Transverse colon (tissue), 4 donors: ENCODE data around the gene GGACT. TPM values are rescaled to one million over a fixed set of nuclear protein-coding genes. Genes with fewer than 3 reads are reported as not detected.

Source experiments
- DNase-seq: peaks from one replicate; pipeline ENCODE4 v3.0.0-alpha.2; 2019
- H3K27ac ChIP-seq, 4 donors: fragments of 200-600 bp; sonication (generic); 2 replicates each; pipeline ENCODE4 v1.5.1; 2016 to 2018; ENCODE audit warnings: inconsistent platforms in 4 of 4
- H3K27me3 ChIP-seq: fragments of 200-600 bp; sonication (generic); 2 replicates; pipeline ENCODE4 v1.5.1; 2017; ENCODE audit warnings: inconsistent platforms
- H3K36me3 ChIP-seq, 4 donors: fragments of 200-600 bp; sonication (generic); 2 replicates each; pipeline ENCODE4 v1.5.1; 2017 to 2019; ENCODE audit warnings: inconsistent platforms in 4 of 4
- H3K4me1 ChIP-seq, 4 donors: fragments of 200-600 bp; sonication (generic); 2 replicates each; pipeline ENCODE4 v1.5.1; 2017 to 2020; ENCODE audit warnings: inconsistent platforms in 4 of 4
- H3K4me3 ChIP-seq, 4 donors: fragments of 200-600 bp; sonication (generic); 1 replicate in 1 of 4; 2 replicates in 3 of 4; pipeline versions ENCODE4 v1.5.1 to v1.6.1; 2017 to 2019; ENCODE audit warnings: inconsistent platforms in 4 of 4
- H3K9me3 ChIP-seq, 2 donors: fragments of 200-600 bp; sonication (generic); 2 replicates each; pipeline ENCODE4 v1.5.1; 2017 to 2019; ENCODE audit warnings: inconsistent platforms in 2 of 2
- EP300 ChIP-seq: sonication (generic); formaldehyde crosslinking; IDR thresholded peaks from one replicate; pipeline ENCODE4 v1.6.1; 2017; ENCODE audit warnings: antibody characterized with exemption, low read depth
- POLR2A ChIP-seq: fragments of 450-650 bp; IDR thresholded peaks from one replicate; pipeline ENCODE4 v1.6.1; 2016; ENCODE audit warnings: antibody characterized with exemption, mild to moderate bottlenecking, moderate library complexity
- POLR2AphosphoS5 ChIP-seq, 3 donors: sonication (generic); formaldehyde crosslinking; IDR thresholded peaks; one replicate each; pipeline ENCODE4 v1.6.1; 2016; ENCODE audit warnings: antibody characterized with exemption in 3 of 3
- WGBS, 2 donors: methylation state at CpG; one replicate each; pipeline ENCODE4 v1.1.5; 2018; ENCODE audit warnings: low coverage in 1 of 2; 5-methylcytosine and 5-hydroxymethylcytosine counted together
- in situ Hi-C, 4 donors: fragments of 200-750 bp; cut with MboI; loops; one replicate each; pipeline versions ENCODE4 v1.15.0 to v1.15.1; 2017; ENCODE audit warnings: low sequenced_read_pairs in 3 of 4, low pct_ligation_motif_present in 1 of 4, low pct_unique_long_range_greater_than_20kb in 1 of 4
- intact Hi-C: fragments of 100-400 bp; cut with DNase I; formaldehyde crosslinking; loops from one replicate; pipeline ENCODE4 v1.15.1; 2023; ENCODE audit warnings: low total_unique reads
- total RNA-seq, 4 donors: library from RNA; depleted of rRNA; stranded (reverse); fragments of >200 nt; gene quantifications; one replicate each; pipeline ENCODE4 v1.1.0, GENCODE V29; 2016
- TF ChIP-seq, protein P1 (sequence below), 5 experiments: fragments of 200-600 bp in 3 of 5; fragments of 450-650 bp in 2 of 5; sonication (generic) in 3 of 5; IDR thresholded peaks; 1 replicate in 2 of 5; 2 replicates in 3 of 5; pipeline ENCODE4 v1.5.1; 2016 to 2017; ENCODE audit warnings: antibody characterized with exemption in 5 of 5, inconsistent platforms in 3 of 5, mild to moderate bottlenecking in 2 of 5, moderate library complexity in 1 of 5

The GGACT gene
- total RNA-seq, 4 donors from 2014 or later: 6.4 to 9.2 (median 8.8) TPM; not detected in 1

DNA sequence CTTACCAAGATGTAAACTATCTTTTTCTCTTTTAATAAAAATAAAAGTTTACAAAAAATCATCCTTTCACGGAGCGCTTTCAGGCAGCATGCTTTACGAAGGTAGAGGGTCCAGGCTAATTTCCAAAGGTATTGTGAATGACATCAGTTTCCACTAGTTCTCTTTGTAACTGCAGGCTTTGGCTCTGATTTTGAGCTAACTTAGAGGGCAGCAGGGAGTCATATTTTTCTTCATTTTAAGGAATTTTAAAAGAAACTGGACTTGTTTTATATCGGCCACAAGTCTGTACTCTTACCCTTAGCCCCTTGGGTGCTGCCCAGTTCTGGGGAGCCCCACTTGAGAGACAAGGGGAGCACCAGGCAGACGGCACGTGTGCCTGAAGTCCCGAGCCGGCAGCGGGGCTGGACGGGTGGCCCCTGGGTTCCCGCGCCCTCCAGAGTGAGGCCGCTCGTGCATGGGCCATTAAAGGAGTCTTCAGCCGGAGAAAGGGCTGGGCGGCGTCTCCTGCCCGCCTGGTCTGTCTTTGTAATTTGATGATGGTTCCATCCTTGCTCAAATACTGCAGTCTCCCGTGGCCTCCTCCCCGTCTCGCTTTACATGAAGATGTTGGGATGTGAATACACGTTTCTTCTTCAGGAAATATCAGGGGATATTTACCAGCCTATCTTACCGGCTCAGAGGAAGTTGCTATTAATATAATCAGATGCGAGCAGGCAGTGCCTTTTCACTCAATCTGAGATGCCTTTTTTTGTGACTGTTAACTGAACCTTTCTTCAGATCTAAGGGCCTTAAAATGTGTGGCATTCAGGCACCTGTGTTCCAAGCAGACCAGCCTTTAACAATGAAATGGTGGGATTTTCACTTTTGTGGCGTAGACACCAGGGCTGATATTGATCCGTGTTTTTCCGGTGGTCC is 67.4 kb downstream of the GGACT start:
- Histone ChIP-seq H3K4me3 (no peak overlapping the region), H3K36me3 (no peaks in the 10 kb centered on the region), H3K27me3 (no peaks in the 10 kb centered on the region), H3K9me3 (no peaks in the 10 kb centered on the region), H3K4me1 (peaks cover 0 to 16% (median 5%) of the 10 kb centered on the region in 4 donors), H3K27ac (no peak overlapping the region)
- TF ChIP-seq EP300 (no peak), POLR2AphosphoS5 (IDR thresholded peaks at IDR 0.05) (no peak), POLR2A (no peak)
- TF ChIP-seq, protein P1, sequence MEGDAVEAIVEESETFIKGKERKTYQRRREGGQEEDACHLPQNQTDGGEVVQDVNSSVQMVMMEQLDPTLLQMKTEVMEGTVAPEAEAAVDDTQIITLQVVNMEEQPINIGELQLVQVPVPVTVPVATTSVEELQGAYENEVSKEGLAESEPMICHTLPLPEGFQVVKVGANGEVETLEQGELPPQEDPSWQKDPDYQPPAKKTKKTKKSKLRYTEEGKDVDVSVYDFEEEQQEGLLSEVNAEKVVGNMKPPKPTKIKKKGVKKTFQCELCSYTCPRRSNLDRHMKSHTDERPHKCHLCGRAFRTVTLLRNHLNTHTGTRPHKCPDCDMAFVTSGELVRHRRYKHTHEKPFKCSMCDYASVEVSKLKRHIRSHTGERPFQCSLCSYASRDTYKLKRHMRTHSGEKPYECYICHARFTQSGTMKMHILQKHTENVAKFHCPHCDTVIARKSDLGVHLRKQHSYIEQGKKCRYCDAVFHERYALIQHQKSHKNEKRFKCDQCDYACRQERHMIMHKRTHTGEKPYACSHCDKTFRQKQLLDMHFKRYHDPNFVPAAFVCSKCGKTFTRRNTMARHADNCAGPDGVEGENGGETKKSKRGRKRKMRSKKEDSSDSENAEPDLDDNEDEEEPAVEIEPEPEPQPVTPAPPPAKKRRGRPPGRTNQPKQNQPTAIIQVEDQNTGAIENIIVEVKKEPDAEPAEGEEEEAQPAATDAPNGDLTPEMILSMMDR (IDR thresholded peaks at IDR 0.05): no peak
- in situ Hi-C loops (loop anchor here in 3 of 4 donors (25.0 kb wide), 4 partner anchors 284 to 859 kb away; no protein-coding TSS in a partner anchor), intact Hi-C loops (no loop called here)
- no peak for DNase-seq
- 80 to 86% methylated on average over 13 to 27 of the region's 27 CpGs for WGBS, 2 donors

DNA sequence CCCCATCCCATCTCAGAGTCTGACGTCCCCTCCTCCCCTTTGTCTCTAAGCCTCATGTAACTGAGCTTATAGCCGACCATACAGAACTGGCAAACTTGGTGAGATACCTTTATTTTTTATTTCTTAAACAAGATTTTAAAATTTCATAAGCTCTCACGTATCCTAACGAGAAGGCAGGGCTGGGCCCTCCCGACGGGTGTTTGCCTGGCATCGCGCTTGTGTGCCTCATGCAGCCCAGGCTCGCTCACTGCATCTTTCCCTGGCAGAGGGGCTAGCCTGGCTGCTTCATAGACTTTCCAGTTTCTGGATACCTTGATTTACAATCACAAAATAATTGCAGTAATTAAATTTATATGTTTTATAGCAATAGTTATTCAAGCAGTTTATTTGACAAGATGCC is 69.0 kb downstream of the GGACT start:
- DNase-seq: no peak
- Histone ChIP-seq H3K27me3 (no peaks in the 10 kb centered on the region), H3K9me3 (no peaks in the 10 kb centered on the region), H3K4me3 (no peak overlapping the region), H3K4me1 (peaks cover 0 to 18% (median 5%) of the 10 kb centered on the region in 4 donors), H3K36me3 (no peaks in the 10 kb centered on the region), H3K27ac (no peak overlapping the region)
- intact Hi-C loops (no loop called here), in situ Hi-C loops (loop anchor here (10.0 to 25.0 kb wide), 6 partner anchors 282 to 865 kb away; no protein-coding TSS in a partner anchor)
- TF ChIP-seq POLR2A: no peak
- no peak for TF ChIP-seq EP300
- TF ChIP-seq, protein P1 (IDR thresholded peaks at IDR 0.05): no peak
- TF ChIP-seq POLR2AphosphoS5 (IDR thresholded peaks at IDR 0.05): no peak
- WGBS, 2 donors: 95 to 97% methylated on average over 8 to 9 of the region's 9 CpGs

DNA sequence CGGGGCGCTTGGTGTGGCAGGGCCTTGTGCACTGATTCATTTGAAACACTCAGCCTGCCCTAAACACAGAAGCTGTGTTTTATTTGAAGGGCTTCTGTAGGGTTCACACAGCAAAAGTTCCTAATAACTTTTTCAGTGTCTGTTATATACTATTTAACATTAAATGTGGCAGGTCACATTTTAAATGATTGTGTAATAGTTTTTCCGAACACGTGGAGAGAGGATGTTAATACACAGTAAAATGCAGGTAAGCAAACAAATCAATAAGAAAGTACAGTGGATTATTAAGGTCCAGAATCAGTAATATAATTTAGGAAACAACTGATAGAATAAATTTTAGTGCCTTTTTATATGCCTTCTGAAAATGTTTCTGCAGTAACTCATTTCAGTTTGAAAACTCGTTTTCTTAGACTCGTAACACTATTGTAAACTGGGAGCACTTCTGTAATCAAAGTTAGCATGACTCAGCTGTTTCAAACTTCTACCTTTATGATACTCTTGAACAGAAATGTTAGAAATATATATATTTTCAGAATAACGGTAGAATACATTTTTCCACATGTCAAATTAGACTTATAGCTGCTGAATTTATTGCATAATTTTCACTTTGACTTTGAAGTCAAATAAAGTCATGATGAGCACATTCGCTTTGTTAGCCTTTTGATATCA is 70.1 kb downstream of the GGACT start:
- intact Hi-C loops (no loop called here), in situ Hi-C loops (loop anchor here (10.0 to 25.0 kb wide), 6 partner anchors 281 to 864 kb away; no protein-coding TSS in a partner anchor)
- 66 to 74% methylated on average over 6 to 8 of the region's 8 CpGs for WGBS, 2 donors
- Histone ChIP-seq H3K9me3 (no peaks in the 10 kb centered on the region), H3K36me3 (no peaks in the 10 kb centered on the region), H3K4me3 (no peak overlapping the region), H3K27me3 (no peaks in the 10 kb centered on the region), H3K4me1 (peaks cover 0 to 24% (median 5%) of the 10 kb centered on the region in 4 donors), H3K27ac (peak overlapping the region in 1 of 4 donors; percentile 67)
- TF ChIP-seq POLR2A (no peak), EP300 (no peak), POLR2AphosphoS5 (IDR thresholded peaks at IDR 0.05) (no peak)
- TF ChIP-seq, protein P1 (IDR thresholded peaks at IDR 0.05): no peak
- DNase-seq: no peak

DNA sequence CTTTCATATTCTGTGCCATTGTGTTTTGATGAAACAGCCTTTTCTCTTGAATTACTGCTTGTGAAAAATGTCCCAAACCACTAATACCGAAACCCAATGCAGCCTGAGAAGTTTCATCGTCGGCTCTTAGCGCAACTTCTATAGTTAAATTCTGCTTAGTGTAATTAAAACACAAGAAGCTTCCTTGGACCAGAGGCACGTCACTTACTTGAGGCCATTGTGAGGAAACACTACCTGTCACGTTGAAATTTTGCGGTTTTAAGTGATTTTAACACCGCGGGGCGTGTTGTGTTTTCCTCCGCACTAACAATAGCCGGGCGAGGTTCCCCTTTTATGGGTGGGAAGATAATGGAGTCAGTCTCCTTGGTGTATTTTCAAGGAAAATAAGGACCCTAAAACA is 70.9 kb downstream of the GGACT start:
- TF ChIP-seq EP300: no peak
- TF ChIP-seq POLR2A: no peak
- TF ChIP-seq, protein P1 (IDR thresholded peaks at IDR 0.05): no peak
- no peak for TF ChIP-seq POLR2AphosphoS5 (IDR thresholded peaks at IDR 0.05)
- peak overlapping the region in 2 of 4 donors; percentile 1 to 18 for H3K4me3 ChIP-seq
- 60 to 70% methylated on average over 2 to 13 of the region's 13 CpGs for WGBS, 2 donors
- H3K9me3 ChIP-seq: no peaks in the 10 kb centered on the region
- no peak for DNase-seq
- H3K27ac ChIP-seq: peak overlapping the region in 3 of 4 donors; percentile 63 to 69 (median 67)
- intact Hi-C loops: no loop called here
- H3K27me3 ChIP-seq: no peaks in the 10 kb centered on the region
- peaks cover 0 to 24% (median 5%) of the 10 kb centered on the region in 4 donors for H3K4me1 ChIP-seq
- in situ Hi-C loops: loop anchor here (10.0 to 25.0 kb wide), 6 partner anchors 280 to 863 kb away; no protein-coding TSS in a partner anchor
- no peaks in the 10 kb centered on the region for H3K36me3 ChIP-seq
